ENCODE measurements around the gene FRMD8. TPM values are rescaled to one million over a fixed set of nuclear protein-coding genes. Genes with fewer than 3 reads are reported as not detected.

Gene FRMD8
- total and polyA plus RNA-seq, 2 experiments from 2014 or later: 7.0 to 35.4 TPM

DNA sequence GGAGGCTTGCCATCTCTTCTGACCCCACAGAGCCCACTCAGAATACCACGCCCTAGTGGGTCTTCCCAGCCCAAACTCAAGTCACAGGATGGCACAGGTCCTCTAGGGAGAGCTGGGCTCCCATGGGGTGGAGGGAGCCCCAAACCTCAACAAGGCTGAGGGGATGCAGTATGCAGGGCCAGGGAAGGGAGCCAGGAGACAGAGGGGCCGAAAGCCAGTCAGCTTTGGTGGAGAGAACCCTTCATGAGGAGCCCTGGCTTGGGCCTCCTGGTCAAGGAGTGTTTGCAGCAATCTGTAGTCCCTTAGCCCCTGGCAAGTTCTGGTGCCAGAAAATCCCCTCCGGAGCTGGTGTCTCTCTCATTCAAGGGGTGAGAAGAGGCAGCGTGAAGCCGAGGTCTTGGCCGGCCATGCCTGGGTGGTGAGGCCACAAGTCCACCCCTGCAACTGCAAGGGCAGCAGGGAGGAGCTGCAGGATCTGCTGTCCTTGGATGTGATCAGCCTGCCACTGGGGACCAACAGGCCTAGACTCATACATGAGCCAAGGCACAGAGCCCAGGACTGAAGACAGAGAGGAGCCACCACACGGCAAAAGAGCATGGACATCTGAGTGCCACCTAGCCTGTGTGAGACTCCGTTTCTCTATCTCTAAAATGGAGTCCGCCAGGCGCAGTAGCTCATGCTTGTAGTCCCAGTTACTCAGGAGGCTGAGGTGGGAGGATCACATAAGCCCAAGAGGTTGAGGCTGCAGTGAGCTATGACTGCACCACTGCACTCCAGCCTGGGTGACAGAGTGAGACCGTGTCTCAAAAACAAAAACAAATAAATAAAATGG, 60.2 kb downstream of the FRMD8 start:
- no peaks in the 10 kb centered on the region for H3K4me1 ChIP-seq (ENCODE audit: insufficient read depth)
- no peak for ATAC-seq
- H3K9me2 ChIP-seq (ENCODE audit: insufficient read depth): no peaks in the 10 kb centered on the region
- H2AFZ ChIP-seq: no peak overlapping the region
- H3K27ac Mint-ChIP-seq: no peak overlapping the region
- H3K27me3 ChIP-seq (ENCODE audit: insufficient read depth): no peaks in the 10 kb centered on the region
- H3K4me1 Mint-ChIP-seq: peaks cover 6% of the 10 kb centered on the region
- no peak overlapping the region for H3K27ac ChIP-seq (ENCODE audit: low read depth)
- H3K36me3 Mint-ChIP-seq (ENCODE audit: low read depth): peaks cover 5% of the 10 kb centered on the region; the same call in 1 of the 3 replicates
- no peaks in the 10 kb centered on the region for H3K36me3 ChIP-seq (ENCODE audit: insufficient read depth)
- H3K27me3 Mint-ChIP-seq (ENCODE audit: insufficient read depth, low read depth, poor library complexity): peaks cover 12% of the 10 kb centered on the region
- H3F3A ChIP-seq (replicated peaks; ENCODE audit: low read depth): no peaks in the 10 kb centered on the region
- H3K79me2 ChIP-seq (replicated peaks; ENCODE audit: insufficient read depth): no peaks in the 10 kb centered on the region
- no peak overlapping the region for H3K4me2 ChIP-seq
- no peaks in the 10 kb centered on the region for H4K20me1 ChIP-seq (replicated peaks; ENCODE audit: insufficient read depth)
- H3K4me3 ChIP-seq: no peak overlapping the region
- H3K4me3 Mint-ChIP-seq: no peak overlapping the region
- peaks cover 18% of the 10 kb centered on the region for H3K9me3 Mint-ChIP-seq
- TF ChIP-seq, protein P1, sequence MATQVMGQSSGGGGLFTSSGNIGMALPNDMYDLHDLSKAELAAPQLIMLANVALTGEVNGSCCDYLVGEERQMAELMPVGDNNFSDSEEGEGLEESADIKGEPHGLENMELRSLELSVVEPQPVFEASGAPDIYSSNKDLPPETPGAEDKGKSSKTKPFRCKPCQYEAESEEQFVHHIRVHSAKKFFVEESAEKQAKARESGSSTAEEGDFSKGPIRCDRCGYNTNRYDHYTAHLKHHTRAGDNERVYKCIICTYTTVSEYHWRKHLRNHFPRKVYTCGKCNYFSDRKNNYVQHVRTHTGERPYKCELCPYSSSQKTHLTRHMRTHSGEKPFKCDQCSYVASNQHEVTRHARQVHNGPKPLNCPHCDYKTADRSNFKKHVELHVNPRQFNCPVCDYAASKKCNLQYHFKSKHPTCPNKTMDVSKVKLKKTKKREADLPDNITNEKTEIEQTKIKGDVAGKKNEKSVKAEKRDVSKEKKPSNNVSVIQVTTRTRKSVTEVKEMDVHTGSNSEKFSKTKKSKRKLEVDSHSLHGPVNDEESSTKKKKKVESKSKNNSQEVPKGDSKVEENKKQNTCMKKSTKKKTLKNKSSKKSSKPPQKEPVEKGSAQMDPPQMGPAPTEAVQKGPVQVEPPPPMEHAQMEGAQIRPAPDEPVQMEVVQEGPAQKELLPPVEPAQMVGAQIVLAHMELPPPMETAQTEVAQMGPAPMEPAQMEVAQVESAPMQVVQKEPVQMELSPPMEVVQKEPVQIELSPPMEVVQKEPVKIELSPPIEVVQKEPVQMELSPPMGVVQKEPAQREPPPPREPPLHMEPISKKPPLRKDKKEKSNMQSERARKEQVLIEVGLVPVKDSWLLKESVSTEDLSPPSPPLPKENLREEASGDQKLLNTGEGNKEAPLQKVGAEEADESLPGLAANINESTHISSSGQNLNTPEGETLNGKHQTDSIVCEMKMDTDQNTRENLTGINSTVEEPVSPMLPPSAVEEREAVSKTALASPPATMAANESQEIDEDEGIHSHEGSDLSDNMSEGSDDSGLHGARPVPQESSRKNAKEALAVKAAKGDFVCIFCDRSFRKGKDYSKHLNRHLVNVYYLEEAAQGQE (IDR thresholded peaks at IDR 0.05; ENCODE audit: unreplicated experiment): no peak
- no peak for TF ChIP-seq STAT1 (IDR thresholded peaks at IDR 0.05; ENCODE audit: unreplicated experiment)
- no peak for TF ChIP-seq POLR2AphosphoS5 (IDR thresholded peaks at IDR 0.05; ENCODE audit: low read depth)
- TF ChIP-seq, protein P2, sequence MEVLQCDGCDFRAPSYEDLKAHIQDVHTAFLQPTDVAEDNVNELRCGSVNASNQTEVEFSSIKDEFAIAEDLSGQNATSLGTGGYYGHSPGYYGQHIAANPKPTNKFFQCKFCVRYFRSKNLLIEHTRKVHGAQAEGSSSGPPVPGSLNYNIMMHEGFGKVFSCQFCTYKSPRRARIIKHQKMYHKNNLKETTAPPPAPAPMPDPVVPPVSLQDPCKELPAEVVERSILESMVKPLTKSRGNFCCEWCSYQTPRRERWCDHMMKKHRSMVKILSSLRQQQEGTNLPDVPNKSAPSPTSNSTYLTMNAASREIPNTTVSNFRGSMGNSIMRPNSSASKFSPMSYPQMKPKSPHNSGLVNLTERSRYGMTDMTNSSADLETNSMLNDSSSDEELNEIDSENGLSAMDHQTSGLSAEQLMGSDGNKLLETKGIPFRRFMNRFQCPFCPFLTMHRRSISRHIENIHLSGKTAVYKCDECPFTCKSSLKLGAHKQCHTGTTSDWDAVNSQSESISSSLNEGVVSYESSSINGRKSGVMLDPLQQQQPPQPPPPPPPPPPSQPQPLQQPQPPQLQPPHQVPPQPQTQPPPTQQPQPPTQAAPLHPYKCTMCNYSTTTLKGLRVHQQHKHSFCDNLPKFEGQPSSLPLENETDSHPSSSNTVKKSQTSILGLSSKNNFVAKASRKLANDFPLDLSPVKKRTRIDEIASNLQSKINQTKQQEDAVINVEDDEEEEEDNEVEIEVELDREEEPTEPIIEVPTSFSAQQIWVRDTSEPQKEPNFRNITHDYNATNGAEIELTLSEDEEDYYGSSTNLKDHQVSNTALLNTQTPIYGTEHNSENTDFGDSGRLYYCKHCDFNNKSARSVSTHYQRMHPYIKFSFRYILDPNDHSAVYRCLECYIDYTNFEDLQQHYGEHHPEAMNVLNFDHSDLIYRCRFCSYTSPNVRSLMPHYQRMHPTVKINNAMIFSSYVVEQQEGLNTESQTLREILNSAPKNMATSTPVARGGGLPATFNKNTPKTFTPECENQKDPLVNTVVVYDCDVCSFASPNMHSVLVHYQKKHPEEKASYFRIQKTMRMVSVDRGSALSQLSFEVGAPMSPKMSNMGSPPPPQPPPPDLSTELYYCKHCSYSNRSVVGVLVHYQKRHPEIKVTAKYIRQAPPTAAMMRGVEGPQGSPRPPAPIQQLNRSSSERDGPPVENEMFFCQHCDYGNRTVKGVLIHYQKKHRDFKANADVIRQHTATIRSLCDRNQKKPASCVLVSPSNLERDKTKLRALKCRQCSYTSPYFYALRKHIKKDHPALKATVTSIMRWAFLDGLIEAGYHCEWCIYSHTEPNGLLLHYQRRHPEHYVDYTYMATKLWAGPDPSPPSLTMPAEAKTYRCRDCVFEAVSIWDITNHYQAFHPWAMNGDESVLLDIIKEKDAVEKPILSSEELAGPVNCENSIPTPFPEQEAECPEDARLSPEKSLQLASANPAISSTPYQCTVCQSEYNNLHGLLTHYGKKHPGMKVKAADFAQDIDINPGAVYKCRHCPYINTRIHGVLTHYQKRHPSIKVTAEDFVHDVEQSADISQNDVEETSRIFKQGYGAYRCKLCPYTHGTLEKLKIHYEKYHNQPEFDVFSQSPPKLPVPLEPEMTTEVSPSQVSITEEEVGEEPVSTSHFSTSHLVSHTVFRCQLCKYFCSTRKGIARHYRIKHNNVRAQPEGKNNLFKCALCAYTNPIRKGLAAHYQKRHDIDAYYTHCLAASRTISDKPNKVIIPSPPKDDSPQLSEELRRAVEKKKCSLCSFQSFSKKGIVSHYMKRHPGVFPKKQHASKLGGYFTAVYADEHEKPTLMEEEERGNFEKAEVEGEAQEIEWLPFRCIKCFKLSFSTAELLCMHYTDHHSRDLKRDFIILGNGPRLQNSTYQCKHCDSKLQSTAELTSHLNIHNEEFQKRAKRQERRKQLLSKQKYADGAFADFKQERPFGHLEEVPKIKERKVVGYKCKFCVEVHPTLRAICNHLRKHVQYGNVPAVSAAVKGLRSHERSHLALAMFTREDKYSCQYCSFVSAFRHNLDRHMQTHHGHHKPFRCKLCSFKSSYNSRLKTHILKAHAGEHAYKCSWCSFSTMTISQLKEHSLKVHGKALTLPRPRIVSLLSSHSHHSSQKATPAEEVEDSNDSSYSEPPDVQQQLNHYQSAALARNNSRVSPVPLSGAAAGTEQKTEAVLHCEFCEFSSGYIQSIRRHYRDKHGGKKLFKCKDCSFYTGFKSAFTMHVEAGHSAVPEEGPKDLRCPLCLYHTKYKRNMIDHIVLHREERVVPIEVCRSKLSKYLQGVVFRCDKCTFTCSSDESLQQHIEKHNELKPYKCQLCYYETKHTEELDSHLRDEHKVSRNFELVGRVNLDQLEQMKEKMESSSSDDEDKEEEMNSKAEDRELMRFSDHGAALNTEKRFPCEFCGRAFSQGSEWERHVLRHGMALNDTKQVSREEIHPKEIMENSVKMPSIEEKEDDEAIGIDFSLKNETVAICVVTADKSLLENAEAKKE (CRISPR knock-in tag; IDR thresholded peaks at IDR 0.05): no peak
- no peak for TF ChIP-seq EZH2 (IDR thresholded peaks at IDR 0.05; ENCODE audit: low read depth, unreplicated experiment)
- TF ChIP-seq, protein P3, sequence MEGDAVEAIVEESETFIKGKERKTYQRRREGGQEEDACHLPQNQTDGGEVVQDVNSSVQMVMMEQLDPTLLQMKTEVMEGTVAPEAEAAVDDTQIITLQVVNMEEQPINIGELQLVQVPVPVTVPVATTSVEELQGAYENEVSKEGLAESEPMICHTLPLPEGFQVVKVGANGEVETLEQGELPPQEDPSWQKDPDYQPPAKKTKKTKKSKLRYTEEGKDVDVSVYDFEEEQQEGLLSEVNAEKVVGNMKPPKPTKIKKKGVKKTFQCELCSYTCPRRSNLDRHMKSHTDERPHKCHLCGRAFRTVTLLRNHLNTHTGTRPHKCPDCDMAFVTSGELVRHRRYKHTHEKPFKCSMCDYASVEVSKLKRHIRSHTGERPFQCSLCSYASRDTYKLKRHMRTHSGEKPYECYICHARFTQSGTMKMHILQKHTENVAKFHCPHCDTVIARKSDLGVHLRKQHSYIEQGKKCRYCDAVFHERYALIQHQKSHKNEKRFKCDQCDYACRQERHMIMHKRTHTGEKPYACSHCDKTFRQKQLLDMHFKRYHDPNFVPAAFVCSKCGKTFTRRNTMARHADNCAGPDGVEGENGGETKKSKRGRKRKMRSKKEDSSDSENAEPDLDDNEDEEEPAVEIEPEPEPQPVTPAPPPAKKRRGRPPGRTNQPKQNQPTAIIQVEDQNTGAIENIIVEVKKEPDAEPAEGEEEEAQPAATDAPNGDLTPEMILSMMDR (conservative IDR thresholded peaks at IDR 0.05; ENCODE audit: low read depth in 2 of 2): no peak
- TF ChIP-seq ZNF331 (CRISPR knock-in tag; IDR thresholded peaks at IDR 0.05; ENCODE audit: low read depth): no peak
- no peak for TF ChIP-seq EZH2phosphoT487 (IDR thresholded peaks at IDR 0.05; ENCODE audit: unreplicated experiment)
- no peak for DNase-seq (ENCODE audit: low spot score)
